ENCODE data around the gene MOGAT3.

MOGAT3 gene, protein sequence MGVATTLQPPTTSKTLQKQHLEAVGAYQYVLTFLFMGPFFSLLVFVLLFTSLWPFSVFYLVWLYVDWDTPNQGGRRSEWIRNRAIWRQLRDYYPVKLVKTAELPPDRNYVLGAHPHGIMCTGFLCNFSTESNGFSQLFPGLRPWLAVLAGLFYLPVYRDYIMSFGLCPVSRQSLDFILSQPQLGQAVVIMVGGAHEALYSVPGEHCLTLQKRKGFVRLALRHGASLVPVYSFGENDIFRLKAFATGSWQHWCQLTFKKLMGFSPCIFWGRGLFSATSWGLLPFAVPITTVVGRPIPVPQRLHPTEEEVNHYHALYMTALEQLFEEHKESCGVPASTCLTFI

DNA sequence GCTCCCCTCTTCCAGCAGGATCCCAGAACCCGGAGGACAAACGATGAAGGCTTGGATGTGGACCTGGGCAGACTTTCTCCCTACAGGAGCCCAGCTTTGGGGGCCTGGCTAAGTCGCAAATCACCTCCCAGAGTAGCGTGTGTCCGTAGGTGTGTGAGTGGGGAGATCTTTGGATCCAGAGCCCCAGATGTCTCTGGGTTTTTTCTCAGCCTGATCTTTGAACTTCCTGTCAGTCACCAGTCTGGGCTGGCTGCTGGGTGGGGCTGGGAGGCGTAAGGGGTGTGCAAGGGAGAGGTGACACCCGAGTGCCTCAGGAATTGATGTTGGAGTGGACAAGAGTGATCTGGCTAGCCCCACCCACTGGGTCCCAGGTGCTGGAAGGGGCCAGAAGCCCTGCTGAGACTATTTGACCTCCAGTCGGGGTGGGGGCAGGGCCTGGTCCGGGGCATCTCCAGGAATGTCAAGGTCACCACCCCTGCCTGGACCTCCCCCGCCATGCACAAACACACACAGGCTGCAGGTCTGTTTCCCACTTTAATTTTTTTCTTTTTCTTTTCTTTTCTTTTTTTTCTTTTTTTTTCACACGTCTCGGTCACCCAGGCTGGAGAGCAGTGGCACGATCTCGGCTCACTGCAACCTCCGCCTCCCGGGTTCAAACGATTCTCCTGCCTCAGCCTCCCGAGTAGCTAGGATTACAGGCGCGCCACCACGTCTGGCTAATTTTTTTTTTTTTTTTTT lies at the start of gene MOGAT3:
TSS of gene MOGAT3 (minus strand) at position 175 of the 738 bp plus-strand sequence. CDS start 182 bp downstream, outside the sequence.
- no peak for DNase-seq (ENCODE audit: low spot score)

DNA sequence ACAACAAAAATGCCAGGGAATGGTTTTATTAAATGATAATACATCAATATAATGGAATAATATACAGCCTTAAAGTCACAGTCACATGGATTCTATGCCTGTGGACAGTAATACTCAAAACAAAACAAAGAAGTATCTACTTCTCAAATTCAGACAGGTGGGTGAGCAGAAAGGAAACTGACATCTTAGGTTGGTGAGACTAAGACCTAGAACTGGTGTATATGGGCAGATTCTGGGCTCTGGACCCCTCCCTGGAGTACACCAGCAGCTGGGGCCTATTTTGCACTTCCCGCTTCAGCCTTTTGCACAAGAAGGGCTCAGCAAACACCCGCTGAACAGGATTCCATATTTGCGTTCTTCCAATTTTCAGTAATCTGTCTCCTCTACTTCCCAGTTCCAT lies 49.5 kb upstream of the MOGAT3 start:
- DNase-seq (ENCODE audit: low spot score), result no peak

DNA sequence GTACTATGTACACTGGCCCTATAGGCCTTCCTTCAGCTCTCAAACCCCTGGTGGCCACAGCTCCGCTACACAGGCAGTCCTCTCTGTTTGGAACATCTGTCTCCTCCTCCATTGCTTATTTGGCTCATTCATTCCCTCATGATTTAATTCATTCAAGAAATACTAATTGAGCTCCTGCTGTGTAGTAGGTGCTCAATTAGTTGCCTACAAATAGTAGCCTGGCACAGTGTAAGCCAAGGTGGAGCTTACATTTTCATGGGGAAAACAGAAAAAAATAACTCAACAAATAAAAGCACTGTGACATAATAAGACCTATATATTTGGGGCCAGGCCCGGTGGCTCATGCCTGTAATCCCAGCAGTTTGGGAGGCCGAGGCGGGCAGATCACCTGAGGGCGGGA lies 47.4 kb upstream of the MOGAT3 start:
- no peak for DNase-seq (ENCODE audit: low spot score)

DNA sequence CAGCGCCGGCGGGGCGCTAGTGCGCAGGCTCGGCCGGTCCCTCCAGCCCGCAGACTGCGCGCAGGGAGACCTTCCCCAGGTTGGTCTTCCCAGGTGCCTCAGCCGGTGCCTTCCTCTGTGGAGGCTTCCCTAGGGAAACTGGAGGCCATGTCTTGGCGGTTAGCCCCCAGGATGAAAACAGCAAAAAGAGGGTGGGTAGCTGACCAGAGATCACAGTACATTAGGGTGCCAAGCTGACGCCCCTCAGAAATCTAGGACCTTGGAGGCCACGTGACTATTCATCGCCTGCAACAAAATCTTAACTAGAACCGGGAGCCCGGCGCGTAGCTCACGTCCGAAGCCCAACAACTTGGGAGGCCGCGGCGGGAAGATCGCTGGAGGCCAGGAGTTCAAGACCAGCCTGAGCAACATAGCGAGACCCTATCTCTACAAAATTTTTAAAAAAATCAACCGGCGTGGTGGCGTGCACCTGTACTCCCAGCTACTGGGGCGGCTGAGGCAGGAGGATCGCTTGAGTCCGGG lies 44.4 kb upstream of the MOGAT3 start:
- no peak for DNase-seq (ENCODE audit: low spot score)

DNA sequence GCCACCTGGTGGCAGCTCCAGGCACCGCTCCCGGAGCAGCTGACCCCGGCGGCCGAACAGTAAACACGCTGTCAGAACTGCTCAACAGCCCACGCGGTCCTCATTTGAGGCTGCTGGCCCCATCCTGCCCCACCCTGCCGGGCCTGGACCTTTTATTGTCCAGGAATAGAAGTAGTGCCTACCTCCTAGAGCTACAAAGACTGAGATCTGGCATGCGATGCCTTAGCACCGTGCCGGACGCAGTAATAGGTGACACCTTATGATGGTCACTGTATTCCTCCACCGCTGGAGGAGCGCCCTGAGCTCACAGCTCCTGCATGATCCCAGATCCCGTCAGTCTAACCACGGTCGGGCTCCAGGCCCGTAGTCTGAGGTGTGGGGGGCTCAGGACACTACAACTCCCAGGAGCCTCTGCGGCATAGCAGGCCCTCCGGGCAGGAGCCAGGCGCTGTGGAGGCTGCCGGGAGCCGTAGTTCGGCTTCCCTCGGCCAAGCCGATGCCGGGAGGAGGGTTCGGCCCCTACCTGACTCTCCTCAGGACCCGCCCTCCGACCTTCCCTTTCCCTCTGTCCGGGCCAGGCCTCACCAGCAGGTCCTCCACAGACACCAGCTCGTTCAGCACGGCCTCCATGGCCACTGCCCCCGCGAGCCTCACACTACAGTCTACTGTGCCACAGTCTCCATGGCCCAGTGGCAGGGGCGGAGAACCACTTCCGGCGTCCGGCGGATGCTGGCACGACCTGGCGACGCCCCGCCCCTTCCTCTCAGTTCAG lies 43.7 kb upstream of the MOGAT3 start, which contains the start of gene FIS1:
TSS of gene FIS1 (minus strand) at position 707 of the 772 bp plus-strand sequence. CDS start at position 630, 77 bp downstream.
- peak; percentile 96 for DNase-seq (ENCODE audit: low spot score)

DNA sequence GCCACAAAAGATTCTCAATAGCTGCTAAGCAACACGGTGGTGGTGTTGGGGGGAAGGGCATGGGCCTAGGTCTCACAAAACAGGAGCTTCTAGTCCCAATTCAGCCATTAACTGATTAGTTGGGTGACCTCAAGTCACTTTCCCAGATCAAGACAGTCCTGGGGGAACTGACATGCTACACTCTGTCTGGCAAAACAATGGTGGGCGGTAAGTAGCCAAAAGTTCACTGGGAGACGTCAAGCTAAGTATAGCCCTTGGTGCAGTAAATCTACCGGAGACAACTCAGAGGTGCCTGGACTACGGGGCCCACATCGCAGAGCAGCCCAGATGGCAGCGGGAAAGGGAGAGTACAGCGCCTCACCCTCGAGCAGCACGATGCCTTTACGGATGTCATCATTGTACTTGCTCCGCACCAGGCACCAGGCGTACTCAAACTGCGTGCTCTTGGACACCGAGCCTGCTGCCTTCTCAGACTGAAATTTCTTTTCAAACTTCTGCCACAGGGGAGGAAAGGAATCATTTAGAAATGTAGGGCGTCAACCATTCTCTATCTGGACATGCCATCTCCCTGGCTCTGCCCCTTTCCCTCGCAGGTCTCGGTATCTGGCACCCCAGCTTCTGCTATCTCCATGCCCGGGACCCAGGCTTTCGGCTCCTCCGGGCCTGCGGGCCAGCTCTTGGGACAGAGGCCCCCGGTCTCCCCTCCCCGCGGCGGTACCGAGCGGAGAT lies 43.0 kb upstream of the MOGAT3 start:
- DNase-seq (ENCODE audit: low spot score), result no peak

DNA sequence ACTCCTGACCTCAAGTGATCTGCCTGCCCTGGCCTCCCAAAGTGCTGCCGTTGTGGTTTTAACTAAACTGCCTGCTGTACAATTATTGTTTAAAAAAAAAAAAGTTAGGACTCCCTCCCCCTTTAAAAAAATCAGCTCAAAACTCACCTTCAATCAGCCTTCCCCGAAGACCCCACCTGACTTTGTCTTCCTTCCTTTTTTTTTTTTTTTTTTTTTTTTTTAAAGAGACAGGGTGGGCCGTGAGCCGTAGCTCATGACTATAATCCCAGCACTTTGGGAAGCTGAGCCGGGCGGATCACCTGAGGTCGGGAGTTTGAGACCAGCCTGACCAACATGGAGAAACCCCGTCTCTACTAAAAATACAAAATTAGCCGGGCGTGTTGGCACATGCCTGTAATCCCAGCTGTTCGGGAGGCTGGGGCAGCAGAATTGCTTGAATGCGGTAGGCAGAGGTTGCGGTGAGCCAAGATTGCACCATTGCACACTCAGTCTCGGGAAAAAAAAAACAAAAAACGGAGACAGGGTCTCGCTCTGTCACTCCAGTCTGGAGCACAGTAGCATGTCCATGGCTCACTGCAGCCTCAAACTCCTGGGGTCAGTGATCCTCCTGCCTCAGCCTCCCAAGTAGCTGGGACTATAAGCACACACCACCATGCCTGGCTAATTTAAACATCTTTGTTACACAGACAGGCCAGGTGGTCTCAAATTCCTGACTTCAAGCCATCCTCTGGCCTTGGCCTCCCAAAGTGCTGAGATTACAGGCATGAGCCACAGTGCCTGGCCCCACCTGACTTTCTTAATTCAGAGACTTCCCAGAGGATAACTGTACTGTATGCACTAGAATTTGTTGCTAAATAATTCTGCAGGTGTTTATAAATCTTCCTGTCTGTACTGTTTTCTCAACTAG lies 40.9 kb upstream of the MOGAT3 start:
- DNase-seq (ENCODE audit: low spot score), result no peak

DNA sequence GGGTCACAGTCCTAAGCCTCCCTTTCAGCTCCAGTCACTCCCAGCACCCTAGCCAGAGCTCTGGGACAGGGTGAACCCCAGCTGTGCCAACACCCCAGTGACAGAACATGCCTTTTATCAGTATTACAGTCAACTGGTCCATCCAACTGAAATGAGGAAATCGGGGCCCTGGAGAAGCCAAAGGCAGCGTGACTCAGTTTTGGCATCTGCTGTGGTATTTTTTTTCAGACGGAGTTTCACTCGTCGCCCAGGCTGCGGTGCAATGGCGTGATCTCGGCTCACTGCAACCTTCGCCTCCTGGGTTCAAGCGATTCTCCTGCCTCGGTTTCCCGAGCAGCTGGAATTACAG lies 40.2 kb upstream of the MOGAT3 start:
- no peak for DNase-seq (ENCODE audit: low spot score)

DNA sequence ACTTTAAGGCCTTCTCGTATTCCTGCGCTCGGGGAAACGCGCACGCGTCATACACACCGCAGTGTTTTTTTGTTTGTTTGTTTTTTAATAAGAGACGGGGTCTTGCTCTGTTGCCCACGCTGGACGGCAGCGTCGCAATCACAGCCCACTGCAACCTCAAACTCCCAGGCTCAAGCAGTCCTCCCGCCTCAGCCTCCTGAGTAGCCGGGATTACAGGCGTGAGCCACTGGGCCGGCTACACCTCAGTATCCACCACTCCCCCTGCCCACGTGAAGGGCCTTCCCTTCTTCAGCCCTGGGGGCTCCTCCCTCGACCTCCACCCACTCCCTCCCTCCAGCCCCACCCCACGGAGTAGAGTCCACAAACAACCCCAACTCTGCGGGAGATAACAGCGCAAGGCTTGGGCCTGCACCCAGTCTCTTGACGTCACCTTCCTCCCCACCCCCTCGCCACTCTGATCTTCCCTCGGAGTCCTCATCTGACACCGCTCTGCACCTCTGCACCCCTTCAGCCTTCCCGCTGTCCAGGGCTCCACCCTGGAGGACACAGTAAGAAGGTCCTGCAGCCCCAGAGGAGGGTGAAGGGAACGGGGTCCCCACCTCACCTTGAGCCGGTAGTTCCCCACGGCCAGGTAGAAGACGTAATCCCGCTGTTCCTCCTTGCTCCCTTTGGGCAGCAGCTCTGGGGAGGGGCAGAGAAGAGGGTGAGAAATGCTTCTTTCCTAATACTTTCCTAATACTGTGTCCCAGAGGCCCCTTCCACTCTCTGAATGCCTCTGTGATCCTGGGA lies 39.6 kb upstream of the MOGAT3 start:
- no peak for DNase-seq (ENCODE audit: low spot score)

DNA sequence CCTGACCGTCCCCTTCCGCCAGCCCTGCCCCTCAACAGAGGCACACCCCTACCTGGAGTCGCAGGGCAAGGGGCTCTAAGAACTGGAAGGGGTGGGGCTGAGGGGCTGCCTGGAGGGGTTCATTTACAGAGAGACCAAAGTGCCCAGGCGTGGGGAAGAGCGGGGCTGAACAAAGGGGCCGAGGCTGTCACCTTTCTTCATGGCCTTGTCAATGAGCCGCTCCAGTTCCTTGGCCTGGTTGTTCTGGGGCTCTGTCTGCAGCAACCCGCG lies 39.0 kb upstream of the MOGAT3 start:
- DNase-seq (ENCODE audit: low spot score), result no peak

DNA sequence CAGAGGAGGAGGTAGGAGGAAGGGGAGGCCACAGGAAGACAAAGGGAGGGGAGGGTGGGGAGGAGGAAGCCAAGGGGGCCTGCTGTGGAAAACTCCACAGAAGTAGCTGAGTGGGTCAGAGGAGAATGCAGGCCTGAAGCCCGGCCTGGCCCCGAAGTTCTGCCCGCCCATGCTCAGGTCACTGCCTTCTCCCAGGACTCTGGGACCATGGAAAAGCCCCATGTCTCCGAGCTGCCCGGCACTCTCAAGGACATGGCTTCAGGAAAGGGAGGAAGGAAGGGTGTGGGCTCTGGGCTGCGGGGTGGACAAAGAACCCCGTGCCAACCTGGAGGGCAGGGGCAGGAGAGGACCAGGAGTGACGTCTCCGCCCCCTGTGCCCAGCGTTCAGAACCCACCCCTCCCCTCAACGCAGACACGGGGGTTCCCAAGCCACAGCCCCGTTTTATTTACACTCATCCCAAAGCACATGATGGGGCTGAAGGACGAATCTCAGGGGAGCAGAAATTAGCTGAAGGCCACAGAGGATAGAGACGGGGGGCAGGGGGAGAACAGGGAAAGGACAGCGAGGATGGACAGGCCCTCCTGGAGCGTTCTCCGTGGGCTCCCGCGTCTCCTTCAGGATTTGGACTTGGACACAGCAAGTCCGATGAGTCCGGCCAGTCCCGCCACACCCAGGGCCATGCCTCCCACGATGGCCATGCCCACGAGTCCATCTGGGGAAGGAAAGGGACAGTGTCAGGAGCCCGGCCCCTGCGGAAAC lies 38.5 kb upstream of the MOGAT3 start:
- DNase-seq (ENCODE audit: low spot score), result no peak

DNA sequence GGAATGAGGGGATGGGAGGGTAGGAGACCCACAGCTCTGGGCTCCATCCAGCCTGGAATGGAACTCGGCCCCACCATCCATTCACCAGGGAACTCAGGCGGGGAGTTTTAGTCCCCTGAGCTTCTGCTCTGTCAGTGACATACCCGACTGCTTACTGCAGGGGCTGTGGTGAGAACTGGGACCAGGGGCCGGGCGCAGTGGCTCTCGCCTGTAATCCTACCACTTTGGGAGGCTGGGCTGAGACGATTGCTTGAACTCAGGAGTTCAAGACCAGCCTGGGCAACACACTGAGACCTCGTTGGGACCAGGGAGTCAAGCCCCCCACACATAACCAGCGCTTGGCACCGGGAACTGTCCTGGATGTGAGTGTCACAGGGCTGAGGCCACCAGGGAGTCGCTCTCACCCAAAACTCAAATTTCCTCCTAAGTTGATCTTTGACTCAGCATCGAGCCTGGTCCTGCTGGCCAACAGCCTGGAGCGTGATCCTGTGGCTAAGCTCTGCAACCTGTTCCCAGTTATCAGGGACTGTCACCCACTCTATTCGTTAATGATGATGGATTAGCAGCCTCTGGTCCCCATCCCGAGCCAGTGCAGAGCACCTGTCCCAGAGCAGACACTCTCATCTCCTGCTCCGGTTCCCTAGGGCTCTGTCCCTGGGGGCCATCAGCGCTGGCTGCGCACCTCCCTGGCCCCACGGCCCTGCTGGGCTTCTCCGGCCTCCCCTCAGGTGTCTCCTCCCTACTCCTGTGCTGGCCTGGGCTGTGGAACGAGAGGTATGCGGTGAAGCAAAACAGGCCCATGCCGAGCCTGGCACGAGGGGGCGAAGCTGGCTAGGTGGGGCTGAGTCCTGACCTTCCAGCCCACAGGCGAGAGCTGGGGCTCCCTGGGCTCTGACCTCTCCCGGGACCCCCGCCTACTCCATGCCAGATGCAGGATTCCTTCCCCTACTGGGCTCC lies 37.7 kb upstream of the MOGAT3 start:
- no peak for DNase-seq (ENCODE audit: low spot score)

DNA sequence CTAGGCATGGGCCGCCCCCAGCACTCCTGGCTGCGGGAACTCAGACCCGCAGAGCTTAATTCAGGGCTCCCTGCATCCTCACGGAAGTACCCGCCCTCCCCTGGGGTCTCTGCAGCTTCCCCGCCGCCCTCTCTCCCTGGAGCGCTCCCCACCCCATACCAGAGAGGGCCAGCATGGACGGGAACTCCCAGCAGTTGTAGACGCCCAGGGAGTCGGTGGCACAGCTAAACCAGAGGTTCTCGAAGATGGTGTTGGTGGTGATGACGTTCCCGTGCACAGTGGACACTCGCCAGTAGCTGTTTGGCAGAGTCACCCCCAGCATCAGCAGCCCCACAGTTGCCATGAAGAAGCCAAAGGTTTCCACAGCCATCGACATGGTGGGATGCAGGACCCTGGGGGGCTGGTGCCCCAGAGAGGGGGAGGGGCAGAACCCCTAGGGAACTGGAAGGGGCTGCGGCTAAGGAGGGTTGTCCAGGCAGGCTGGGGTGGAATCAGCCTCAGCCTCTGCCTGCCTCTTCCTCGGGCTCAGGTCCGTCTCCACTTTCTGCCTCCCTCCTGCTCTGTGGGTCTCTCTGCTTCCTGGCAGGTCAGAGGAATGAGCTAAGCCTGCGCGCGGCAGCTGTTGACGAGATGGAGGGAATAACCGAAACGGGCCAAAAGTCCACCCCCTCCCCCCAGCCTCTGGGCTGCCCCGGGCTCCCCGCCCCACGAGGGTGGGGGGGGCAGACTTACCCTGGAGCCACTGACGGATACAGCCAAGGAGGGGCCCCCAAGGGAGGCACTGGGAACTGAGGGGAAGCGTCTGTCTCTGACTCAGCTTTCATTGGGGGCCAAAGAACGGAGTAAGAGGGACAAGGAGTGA lies 36.6 kb upstream of the MOGAT3 start, which contains the start of gene CLDN15:
TSS of gene CLDN15 (minus strand) at position 597 of the 862 bp plus-strand sequence. CDS start at position 376, 221 bp downstream.
- no peak for DNase-seq (ENCODE audit: low spot score)

DNA sequence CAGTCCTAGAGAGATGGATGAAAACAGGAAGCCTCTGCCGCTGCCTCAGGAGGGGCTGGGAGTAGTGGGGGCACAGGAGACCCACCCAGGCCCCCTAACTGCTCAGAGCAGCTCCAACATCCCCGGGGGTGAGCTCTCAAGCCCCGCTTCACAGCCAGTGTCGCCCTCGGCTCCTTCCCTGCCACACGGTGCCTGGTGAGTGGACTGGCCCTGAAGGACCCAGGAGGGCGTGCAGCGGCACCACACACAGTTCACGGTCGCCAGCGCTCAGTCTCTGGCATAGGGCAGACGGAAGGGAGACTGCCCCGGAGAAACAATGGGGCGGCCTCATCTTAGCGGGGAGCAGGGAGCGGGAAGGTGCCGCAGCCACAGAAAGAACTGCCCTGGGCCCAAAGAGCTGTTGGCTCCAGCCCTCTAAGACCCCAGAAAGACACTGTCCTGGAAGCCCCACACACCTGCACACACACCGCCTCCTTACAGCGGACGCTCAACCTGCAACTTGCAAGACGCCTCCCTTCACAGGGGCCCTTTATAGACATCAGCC lies 35.5 kb upstream of the MOGAT3 start:
- DNase-seq (ENCODE audit: low spot score), result no peak

DNA sequence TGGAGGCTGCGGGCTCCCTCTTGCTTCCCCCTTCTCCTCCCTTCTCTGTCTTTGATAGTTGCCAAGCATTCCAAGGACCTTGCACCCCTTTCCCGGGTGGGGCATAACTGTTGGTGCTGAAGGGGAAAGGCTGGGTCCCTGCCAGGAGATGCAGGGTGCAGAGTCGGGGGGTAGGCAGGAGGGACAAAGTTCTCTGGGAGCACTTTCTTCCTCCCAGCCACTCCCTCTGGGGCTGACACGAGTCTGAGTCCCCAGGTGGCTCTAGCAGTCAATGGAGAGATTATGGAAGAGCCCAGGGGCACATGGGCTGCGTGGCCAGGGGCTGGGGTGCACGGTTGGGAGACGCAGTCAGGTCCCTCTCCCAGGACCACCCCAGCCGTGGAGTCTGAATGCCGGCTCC lies 34.7 kb upstream of the MOGAT3 start:
- DNase-seq (ENCODE audit: low spot score), result no peak

DNA sequence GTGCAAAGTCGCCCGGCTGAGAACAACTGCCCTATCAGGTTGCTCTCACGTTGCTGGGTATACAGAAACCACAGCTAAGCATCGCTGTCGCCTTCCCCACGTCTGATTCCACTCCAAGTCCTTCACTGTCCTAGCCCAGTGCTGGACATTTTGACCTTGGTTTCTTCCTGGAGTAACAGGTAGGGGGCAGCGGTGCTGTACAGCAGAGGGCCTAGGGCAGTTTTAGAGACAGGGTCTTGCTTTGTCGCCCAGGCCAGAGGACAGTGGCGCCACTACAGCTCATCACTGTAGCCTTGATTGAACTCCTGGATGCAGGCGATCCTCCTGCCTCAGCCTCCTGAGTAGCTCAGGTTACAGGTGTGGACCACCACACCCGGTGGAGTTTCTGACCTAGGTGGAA lies 34.2 kb upstream of the MOGAT3 start:
- peak; percentile 34 for DNase-seq (ENCODE audit: low spot score)

DNA sequence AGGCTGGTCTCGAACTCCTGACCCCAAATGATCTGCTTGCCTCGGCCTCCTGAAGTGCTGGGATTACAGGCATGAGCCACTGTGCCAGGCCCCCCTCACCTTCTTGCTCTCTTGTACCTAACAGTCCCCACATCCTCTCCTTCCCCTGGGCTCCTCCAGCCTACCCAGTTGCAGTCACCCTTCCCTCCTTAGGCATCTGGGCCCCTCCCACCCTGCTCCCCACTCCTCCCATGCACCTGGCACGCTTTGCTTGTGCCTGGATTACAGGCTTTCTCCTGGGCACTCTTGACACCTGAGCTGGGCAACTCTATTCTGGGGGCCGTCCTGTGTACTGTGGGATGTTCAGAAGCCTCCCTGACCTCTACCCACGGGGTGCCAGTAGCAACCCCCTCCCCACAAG lies 33.8 kb upstream of the MOGAT3 start:
- DNase-seq (ENCODE audit: low spot score), result no peak
